HS-5 (cell line): ENCODE measurements around the gene RHOB.

Experiments
- DNase-seq: peaks from one replicate; pipeline ENCODE4 v3.0.0-alpha.2; 2012; ENCODE audit warnings: low read depth

Gene RHOB

DNA sequence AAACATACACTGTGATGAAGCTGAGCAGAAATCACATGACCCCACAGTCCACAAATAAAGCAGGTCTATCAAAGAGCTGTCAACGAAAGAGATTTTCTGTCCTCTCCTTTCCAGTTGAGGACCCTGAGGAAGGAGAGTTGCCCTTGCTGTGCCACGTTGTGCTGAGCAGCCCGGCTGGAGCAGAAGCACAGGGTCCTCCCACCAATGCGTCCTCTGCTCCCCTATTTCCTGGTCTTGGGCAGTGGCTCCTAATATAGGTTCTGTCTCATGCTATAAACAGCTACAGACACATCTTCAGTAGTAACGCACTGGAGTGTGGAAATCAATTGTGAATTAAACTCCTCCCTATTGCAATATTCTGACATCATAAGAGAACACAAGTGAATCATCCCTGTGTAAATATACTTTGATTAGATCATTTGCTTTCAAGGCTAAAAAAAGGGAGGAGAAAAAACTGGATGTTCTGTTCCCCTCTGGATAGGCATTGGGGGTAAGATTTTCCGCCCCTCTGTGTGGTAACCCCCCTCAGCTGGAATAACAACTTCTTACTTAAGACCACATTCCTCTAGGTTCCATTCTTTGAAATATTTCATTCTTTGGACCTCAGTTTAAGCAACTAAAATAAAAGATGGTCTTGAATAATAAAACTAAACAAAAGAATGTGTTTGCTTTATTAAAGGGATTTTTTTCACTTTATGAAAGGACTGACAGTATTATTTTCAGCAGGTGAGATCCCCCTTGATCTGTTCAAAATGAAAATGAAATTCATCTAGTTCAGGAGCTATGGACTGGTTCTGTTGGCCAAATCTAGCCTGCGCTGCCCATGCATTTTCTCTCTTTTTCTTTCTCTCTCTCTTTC, 8.3 kb upstream of the RHOB start:
- peak; percentile 84 for DNase-seq

GRCh38 chr2:20439193-20439475, 7.7 kb upstream of the RHOB start:
- no peak for DNase-seq

GRCh38 chr2:20439503-20439902, 7.4 kb upstream of the RHOB start:
- DNase-seq, result no peak

- no peak for DNase-seq
Observed at GRCh38 chr2:20440001-20440560, 6.8 kb upstream of the RHOB start.

- no peak for DNase-seq
Observed at GRCh38 chr2:20443276-20443920, 3.5 kb upstream of the RHOB start.

DNA sequence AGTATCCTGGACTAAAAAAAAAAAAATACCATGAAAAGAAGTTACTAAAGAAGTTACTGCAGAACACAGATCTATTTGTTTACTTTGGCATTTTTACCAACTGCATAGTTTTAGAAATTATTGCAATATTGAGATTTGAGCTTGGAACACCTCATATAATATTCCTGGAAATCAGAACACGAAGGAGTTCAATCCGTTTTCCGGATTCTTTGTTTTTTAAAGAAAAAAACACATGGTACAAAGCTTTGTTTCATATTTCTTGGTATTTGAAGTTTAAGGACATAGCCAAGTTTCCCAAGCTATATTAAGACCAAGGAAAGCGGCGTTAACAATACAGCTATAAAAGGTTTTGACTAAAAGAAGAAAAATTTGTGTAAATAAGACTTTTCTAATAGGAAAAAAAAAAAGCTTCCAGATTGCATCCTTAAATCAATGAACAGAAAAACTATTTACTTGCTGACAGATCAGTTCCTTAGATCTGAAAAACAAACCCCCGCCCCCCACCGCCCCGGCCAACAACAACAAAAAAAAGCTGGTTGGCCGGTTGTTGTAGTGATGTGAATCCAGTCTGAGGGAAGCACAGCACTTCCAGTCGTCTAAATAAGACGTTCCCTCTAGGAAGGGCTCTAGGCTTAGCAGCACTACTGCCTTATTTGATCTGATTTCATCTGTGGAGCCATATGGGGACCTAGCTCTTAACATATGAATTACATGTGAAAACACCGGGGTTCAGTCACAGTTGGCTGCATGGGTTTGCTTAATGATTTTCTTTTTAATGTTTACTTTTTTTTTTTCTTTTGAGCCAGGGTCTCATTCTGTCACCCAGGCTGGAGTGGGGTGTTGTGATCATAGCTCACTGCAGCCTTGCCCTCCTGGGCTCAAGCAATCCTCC, 2.5 kb upstream of the RHOB start:
- no peak for DNase-seq

GRCh38 chr2:20444993-20445910, 1.6 kb upstream of the RHOB start:
- no peak for DNase-seq

DNA sequence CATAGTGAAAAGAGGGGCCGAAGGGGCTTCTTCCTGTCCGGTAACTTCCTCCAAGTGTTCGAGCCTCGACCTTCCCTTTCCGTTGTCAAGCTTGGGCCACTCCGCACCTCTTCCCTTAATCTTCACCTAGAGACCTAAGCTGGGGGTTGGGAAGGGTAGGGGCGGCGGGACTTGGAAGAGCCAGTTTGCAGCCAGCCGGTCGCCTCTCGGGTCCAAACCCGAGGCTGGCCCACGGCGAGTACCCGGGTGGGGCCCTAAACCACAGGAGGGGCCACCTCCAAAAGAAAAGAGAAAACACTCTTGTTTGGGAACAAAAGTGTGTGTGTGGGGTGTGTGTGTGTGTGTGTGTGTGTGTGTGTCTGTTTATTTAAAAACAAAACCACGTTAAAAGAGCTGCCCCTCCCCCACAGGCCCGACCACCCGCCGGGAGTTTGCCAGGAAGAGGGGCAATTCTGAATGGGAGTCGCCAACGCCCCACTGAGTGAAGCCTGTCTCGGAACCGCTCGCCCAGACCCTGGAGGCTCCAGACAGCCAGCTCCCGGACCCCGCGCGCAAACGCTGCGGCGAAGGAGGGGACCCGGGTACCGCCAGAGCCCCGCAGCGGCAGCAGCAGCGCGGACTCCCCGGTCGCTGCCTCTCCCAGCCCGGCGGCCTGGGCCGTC, 488 bp upstream of the RHOB start:
- DNase-seq, result no peak

GRCh38 chr2:20447437-20448245, 767 bp downstream of the RHOB start:
- DNase-seq, result no peak

- DNase-seq, result no peak
Observed at GRCh38 chr2:20448246-20448976, 1.5 kb downstream of the RHOB start.

DNA sequence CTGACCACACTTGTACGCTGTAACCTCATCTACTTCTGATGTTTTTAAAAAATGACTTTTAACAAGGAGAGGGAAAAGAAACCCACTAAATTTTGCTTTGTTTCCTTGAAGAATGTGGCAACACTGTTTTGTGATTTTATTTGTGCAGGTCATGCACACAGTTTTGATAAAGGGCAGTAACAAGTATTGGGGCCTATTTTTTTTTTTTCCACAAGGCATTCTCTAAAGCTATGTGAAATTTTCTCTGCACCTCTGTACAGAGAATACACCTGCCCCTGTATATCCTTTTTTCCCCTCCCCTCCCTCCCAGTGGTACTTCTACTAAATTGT, 2.1 kb downstream of the RHOB start:
- DNase-seq, result no peak

DNA sequence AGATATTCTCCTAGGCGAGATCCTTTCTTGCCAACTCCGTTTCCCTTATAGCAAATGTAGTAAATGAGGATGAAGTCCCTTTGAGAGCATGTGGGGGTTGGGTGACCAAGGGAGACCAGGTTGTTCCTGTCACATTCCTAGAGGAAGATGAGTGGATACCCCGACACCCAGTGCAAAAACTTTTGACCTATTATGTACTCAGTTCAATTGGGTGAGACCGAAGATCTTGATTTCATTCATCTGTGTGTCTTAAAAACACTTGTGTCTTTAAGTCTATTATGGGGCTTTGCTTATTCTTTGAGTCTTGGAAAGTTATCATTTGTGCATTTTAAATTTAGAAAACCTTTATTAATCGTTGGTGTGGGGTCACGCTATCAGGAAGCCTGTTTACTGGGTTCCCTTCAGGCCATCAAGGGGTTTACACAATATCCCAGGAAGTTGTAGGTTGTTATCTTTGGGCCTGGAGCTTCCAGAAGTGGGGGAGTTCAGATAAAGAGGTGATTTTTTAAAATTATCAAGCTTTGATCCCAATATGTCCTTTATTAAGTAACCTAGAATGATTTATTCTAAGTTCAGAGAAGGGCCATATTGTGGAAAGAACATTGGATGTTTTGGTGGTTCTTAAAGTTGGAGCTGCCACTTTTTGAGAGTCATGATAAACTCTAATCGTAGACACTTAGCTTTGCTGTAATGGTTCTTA, 2.8 kb downstream of the RHOB start:
- no peak for DNase-seq

GRCh38 chr2:20450201-20450999, 3.5 kb downstream of the RHOB start:
- DNase-seq, result no peak

GRCh38 chr2:20451000-20451290, 4.1 kb downstream of the RHOB start:
- no peak for DNase-seq

- DNase-seq, result no peak
Observed at GRCh38 chr2:20451341-20451740, 4.5 kb downstream of the RHOB start.

- DNase-seq, result no peak
Observed at GRCh38 chr2:20451761-20452499, 5.1 kb downstream of the RHOB start.

DNA sequence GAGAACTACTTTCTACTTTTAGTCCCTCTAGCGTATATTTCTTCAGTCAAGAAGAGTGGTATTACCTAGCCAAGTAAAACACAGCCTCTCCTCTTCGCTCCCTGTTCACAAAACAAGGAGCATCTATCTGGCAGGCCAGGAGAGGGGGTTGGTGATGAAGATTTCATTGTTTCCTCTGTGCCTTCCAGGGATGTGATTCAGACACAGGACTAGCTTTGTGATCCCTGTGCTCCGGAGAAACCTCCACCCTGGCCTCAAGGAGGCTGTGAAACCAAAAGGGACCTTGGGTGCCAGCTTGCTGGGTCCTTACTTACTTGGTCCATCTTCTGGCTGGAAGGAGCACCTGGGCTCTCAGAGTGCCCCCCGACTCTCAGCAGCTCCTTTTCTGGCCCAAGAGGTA, 5.7 kb downstream of the RHOB start:
- DNase-seq, result no peak

DNA sequence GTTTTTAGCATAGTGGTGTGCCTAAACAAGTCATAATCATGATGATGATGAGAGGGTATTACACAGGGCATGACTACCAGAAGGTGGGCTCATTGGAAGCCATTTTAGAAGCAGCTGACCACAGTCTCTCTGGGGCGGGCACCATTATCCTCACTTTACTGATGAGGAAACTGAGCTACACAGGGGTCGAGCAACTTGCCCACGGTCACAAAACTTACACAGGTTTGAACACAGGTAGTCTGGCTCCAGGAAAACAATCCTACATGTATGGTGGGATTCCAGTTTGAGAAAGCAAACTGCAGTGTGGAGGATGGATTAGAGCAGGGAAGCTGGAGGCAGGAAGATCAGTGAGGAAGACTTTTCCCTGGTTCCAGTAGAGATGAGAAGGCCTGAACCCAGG, 6.2 kb downstream of the RHOB start:
- no peak for DNase-seq
